Measurements from ENCODE around the gene PLEK.
A peak's percentile ranks its signal among the peaks of the same experiment; 100 is the strongest.

The PLEK gene

GRCh38 chr2:68362069-68362468 is 3.0 kb upstream of the PLEK start:
- no peaks in the 10 kb centered on the region for H3K27me3 ChIP-seq (ENCODE audit: control insufficient read depth, low read length)
- H3K4me1 ChIP-seq (ENCODE audit: control insufficient read depth, low read length) = peaks cover 64% of the 10 kb centered on the region
- H3K36me3 ChIP-seq (ENCODE audit: control insufficient read depth, low read length) = no peaks in the 10 kb centered on the region
- peak overlapping the region; percentile 80 for H3K4me2 ChIP-seq (ENCODE audit: low read length)
- peaks cover 23% of the 10 kb centered on the region for H3K79me2 ChIP-seq (ENCODE audit: control insufficient read depth, low read length)
- H3F3A ChIP-seq (ENCODE audit: control insufficient read depth, insufficient read depth) = no peaks in the 10 kb centered on the region
- H3K27ac ChIP-seq (ENCODE audit: low read depth, low read length) = peak overlapping the region; percentile 69
- H3K9me3 ChIP-seq (ENCODE audit: control insufficient read depth, insufficient read depth, low read length) = no peaks in the 10 kb centered on the region
- no peaks in the 10 kb centered on the region for H3K9me2 ChIP-seq (replicated peaks; ENCODE audit: control insufficient read depth, low read length)
- TF ChIP-seq EZH2phosphoT487 (IDR thresholded peaks at IDR 0.05; ENCODE audit: borderline replicate concordance, low read length) (no peak), CTCF (IDR thresholded peaks at IDR 0.05; ENCODE audit: low read depth, low read length, poor library complexity, severe bottlenecking) (peak; percentile 77)
- peak overlapping the region; percentile 69 for H3K4me3 ChIP-seq (ENCODE audit: low read length)
- H4K20me1 ChIP-seq (ENCODE audit: control insufficient read depth, insufficient read depth, low read depth, low read length) = no peaks in the 10 kb centered on the region

GRCh38 chr2:68362749-68363148 is 2.3 kb upstream of the PLEK start:
- no peaks in the 10 kb centered on the region for H4K20me1 ChIP-seq (ENCODE audit: control insufficient read depth, insufficient read depth, low read depth, low read length)
- H3K4me2 ChIP-seq (ENCODE audit: low read length) = peak overlapping the region; percentile 80
- no peaks in the 10 kb centered on the region for H3K27me3 ChIP-seq (ENCODE audit: control insufficient read depth, low read length)
- peaks cover 30% of the 10 kb centered on the region for H3K79me2 ChIP-seq (ENCODE audit: control insufficient read depth, low read length)
- peak overlapping the region; percentile 69 for H3K4me3 ChIP-seq (ENCODE audit: low read length)
- TF ChIP-seq EZH2phosphoT487 (IDR thresholded peaks at IDR 0.05; ENCODE audit: borderline replicate concordance, low read length) = no peak
- TF ChIP-seq CTCF (IDR thresholded peaks at IDR 0.05; ENCODE audit: low read depth, low read length, poor library complexity, severe bottlenecking) = no peak
- no peaks in the 10 kb centered on the region for H3K9me2 ChIP-seq (replicated peaks; ENCODE audit: control insufficient read depth, low read length)
- H3K9me3 ChIP-seq (ENCODE audit: control insufficient read depth, insufficient read depth, low read length) = no peaks in the 10 kb centered on the region
- no peaks in the 10 kb centered on the region for H3F3A ChIP-seq (ENCODE audit: control insufficient read depth, insufficient read depth)
- peak overlapping the region; percentile 69 for H3K27ac ChIP-seq (ENCODE audit: low read depth, low read length)
- H3K36me3 ChIP-seq (ENCODE audit: control insufficient read depth, low read length) = no peaks in the 10 kb centered on the region
- H3K4me1 ChIP-seq (ENCODE audit: control insufficient read depth, low read length) = peaks cover 68% of the 10 kb centered on the region

- no peak overlapping the region for H3K27ac ChIP-seq (ENCODE audit: low read depth, low read length)
- TF ChIP-seq EZH2phosphoT487 (IDR thresholded peaks at IDR 0.05; ENCODE audit: borderline replicate concordance, low read length) (no peak), CTCF (IDR thresholded peaks at IDR 0.05; ENCODE audit: low read depth, low read length, poor library complexity, severe bottlenecking) (no peak)
- H3K9me3 ChIP-seq (ENCODE audit: control insufficient read depth, insufficient read depth, low read length) = peaks cover 2% of the 10 kb centered on the region
- H3K79me2 ChIP-seq (ENCODE audit: control insufficient read depth, low read length) = peaks cover 36% of the 10 kb centered on the region
- peaks cover 73% of the 10 kb centered on the region for H3K4me1 ChIP-seq (ENCODE audit: control insufficient read depth, low read length)
- no peak overlapping the region for H3K4me3 ChIP-seq (ENCODE audit: low read length)
- no peaks in the 10 kb centered on the region for H3K9me2 ChIP-seq (replicated peaks; ENCODE audit: control insufficient read depth, low read length)
- H3K4me2 ChIP-seq (ENCODE audit: low read length) = peak overlapping the region; percentile 87; the same call in 1 of the 2 replicates
- H4K20me1 ChIP-seq (ENCODE audit: control insufficient read depth, insufficient read depth, low read depth, low read length) = no peaks in the 10 kb centered on the region
- H3F3A ChIP-seq (ENCODE audit: control insufficient read depth, insufficient read depth) = no peaks in the 10 kb centered on the region
- H3K36me3 ChIP-seq (ENCODE audit: control insufficient read depth, low read length) = peaks cover 7% of the 10 kb centered on the region
- H3K27me3 ChIP-seq (ENCODE audit: control insufficient read depth, low read length) = no peaks in the 10 kb centered on the region
Observed at GRCh38 chr2:68363721-68364120, 1.4 kb upstream of the PLEK start.
